Stimulated activated CD4-positive, alpha-beta T cell treated with anti-CD3 and anti-CD28 coated beads, Interleukin-12 subunit alpha, Interleukin-12 subunit beta, amount 100 ng/mL, for 24 hours (primary cell): ENCODE data around the gene ICAM4.
"Not testable (repeated sequence)": the region's sequence is repeated elsewhere in the genome, so short reads cannot be mapped to it uniquely, and the experiment has no call there.

Experiments used
- DNase-seq, 2 experiments: peaks; one replicate each; pipeline ENCODE4 v3.0.0-alpha.2; 2020; ENCODE audit warnings: low read depth in 2 of 2

The ICAM4 gene, protein sequence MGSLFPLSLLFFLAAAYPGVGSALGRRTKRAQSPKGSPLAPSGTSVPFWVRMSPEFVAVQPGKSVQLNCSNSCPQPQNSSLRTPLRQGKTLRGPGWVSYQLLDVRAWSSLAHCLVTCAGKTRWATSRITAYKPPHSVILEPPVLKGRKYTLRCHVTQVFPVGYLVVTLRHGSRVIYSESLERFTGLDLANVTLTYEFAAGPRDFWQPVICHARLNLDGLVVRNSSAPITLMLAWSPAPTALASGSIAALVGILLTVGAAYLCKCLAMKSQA

DNA sequence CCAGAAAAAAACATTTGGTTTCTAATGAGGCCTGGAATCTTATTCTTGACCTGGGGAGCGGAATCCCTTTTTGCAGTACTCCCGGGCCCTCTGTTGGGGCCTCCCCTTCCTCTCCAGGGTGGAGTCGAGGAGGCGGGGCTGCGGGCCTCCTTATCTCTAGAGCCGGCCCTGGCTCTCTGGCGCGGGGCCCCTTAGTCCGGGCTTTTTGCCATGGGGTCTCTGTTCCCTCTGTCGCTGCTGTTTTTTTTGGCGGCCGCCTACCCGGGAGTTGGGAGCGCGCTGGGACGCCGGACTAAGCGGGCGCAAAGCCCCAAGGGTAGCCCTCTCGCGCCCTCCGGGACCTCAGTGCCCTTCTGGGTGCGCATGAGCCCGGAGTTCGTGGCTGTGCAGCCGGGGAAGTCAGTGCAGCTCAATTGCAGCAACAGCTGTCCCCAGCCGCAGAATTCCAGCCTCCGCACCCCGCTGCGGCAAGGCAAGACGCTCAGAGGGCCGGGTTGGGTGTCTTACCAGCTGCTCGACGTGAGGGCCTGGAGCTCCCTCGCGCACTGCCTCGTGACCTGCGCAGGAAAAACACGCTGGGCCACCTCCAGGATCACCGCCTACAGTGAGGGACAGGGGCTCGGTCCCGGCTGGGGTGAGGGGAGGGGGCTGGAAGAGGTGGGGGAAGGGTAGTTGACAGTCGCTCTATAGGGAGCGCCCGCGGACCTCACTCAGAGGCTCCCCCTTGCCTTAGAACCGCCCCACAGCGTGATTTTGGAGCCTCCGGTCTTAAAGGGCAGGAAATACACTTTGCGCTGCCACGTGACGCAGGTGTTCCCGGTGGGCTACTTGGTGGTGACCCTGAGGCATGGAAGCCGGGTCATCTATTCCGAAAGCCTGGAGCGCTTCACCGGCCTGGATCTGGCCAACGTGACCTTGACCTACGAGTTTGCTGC, at the start of gene ICAM4:
ICAM4 (plus strand) TSS at position 153 of the 935 bp plus-strand sequence; CDS start at position 211, 58 bp downstream.
- no peak for DNase-seq

DNA sequence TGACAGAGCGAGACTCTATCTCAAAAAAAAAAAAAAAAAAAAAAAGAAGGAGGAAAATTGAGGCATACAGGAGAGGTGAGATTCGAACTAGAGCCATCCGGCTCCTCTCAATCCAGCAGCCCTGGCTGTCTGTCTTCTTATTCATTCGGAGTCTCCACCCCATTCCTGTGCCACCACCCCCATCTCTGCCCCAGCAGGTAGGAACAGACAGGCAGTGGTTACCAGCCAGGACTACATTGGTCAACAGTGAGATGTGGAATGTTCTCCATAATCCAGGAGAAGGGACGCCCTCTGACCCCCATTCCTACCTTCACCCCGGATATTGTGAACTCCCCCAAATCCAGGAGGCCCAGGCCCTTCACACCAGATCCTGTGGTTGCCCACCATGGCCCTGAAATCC, 49.1 kb upstream of the ICAM4 start:
- no peak for DNase-seq

DNA sequence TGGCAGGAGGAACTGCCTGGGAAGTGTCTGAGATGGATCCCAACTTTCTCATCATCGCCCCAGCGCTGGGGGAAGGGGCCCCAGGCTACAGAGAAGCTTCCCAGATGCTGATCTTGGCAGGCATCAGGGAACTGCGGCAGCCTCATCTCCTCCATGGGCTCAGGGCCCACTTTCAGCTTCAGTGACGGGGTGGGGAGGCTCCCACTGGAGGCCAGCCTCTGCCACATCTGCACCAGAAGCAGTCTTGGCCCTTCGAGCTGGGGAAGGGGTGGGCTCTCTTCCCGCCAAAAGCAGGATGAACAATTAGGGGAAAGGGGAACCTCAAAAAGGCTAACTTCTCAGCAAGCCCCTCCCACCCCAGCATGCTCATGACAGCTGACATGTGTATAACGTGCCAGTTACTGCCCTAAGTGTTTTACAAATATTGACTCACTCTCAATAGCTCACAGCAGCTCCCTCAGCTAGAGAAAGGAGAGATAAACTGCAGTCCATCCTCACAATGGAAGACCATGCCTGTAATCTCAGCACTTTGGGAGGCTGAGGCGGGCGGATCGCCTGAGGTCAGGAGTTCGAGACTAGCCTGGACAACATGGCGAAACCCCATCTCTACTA, 48.5 kb upstream of the ICAM4 start:
- DNase-seq = no peak

DNA sequence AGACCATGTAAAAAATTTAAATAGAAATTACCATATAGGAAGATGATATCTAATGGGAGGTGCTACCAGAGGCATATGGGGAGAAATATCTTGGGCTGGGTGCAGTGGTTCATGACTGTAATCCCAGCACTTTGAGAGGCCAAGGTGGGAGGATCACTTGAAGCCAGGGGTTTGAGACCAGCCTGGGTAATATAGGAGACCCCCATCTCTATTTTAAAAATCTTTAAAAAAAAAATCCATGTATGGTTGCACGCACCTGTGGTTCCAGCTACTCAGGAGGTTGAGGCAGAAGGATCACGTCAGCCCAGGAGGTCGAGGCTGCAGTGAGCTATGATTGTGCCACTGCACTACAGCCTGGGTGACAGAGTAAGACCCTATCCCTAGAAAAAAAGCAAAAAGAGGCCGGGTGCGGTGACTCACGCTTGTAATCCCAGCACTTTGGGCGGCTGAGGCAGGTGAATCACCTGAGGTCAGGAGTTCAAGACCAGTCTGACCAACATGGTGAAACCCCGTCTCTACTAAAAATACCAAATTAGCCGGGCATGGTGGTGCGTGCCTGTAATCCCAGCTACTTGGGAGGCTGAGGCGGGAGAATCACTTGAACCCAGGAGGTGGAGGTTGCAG, 44.8 kb upstream of the ICAM4 start:
- not testable (repeated sequence) for DNase-seq

DNA sequence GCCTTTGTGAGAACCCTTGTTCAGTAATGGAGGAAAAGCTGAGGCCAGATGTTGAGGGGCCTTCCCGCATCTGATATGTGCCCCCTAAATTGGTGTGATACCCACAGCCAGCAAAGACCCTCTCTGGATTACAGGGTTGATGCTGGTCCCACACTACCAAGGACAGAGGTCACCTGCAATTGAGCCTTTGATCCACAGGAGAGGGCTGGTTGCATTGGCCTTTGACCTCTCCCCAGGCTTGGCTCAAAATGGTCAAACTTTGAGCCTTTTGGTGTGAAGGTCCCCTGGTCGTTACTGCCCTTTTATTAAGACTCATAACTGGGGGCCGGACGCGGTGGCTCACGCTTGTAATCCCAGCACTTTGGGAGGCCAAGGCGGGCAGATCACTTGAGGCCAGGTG, 43.1 kb upstream of the ICAM4 start:
- no peak for DNase-seq

DNA sequence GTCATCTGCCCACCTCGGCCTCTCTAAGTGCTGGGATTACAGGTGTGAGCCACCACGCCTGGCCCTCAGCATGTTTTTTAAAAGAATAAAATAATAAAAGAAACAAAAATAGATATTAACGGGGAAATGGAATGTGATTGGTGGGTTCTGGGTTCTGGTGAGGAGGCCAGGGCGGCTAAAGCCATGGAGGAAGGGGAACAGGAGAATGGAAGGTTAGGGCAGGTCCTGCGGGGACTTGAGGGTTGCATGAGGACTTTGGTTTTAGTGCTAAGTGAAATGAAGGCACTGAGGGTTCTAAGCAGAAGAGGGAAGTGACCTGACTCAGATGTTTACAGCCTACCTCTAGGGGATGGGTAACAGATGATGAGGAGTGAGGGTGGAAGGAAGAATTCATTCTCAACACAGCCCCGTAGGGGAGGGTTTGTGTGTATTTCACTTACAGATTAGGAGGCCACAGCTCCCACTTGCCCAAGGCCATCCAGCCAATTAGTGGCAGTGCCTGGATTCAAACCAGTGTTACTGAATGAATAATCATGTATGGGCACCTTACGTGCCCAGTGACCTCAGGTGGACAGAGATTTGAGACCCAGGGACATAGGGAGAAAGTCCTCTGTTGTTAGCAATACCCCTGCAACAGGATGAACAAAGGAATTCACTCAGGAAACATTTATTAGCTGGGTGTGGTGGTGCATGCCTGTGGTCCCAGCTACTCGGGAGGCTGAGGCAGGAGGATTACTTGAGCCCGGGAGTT, 41.4 kb upstream of the ICAM4 start:
- DNase-seq = no peak

DNA sequence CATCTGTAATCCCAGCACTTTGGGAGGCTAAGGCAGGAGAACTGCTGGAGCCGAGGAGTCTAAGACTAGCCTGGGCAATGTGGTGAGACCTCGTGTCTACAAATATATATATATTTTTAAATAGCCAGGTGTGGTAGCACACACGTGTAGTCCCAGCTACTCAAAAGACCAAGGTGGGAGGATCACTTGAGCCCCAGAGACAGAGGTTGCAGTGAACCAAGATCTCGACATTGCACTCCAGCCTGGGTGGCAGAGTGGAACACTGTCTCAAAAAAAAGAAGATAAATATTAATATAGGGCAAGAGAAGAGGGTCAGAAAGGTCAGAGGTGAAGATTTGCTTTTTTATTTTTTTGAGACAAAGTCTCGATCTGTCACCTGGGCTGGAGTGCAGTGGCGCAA, 40.2 kb upstream of the ICAM4 start:
- no peak for DNase-seq

DNA sequence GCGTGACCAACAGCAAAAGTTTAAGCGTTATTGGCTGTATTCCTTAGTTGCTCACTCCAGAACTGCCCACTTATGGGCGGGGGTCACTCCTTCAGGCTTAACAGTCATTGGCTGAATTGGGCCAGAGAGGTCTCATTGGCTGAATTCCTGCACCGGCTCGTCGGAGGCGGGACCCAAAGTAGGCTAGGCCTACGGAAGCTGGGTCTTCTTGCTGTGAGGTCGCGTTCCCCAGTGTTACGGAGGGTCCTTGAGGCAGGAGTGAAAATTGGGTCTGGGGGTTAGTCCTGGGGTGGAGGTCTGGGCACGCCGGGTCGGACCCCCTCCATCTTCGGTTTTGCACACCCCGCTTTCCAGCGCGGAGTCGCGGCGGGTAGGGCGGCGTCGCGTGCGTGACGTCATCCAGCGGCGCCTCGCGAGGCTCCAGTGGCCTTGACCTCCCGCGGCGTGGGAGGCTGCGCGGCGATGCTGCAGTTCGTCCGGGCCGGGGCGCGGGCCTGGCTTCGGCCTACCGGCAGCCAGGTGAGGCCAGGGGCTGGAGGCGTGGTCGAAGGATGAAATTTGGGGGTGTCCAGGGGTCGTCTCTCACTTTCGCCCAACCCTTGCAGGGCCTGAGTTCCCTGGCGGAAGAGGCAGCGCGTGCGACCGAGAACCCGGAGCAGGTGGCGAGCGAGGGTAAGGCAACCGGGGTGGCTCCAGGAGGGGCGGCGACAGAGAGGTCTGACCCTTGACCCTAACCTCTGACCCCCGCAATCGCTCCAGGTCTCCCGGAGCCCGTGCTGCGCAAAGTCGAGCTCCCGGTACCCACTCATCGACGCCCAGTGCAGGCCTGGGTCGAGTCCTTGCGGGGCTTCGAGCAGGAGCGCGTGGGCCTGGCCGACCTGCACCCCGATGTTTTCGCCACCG, 34.7 kb upstream of the ICAM4 start, which contains the start of gene MRPL4:
MRPL4 (plus strand) TSS at position 423 of the 903 bp plus-strand sequence; CDS start at position 463, 40 bp downstream.
- DNase-seq = peak; percentile 88 to 97

DNA sequence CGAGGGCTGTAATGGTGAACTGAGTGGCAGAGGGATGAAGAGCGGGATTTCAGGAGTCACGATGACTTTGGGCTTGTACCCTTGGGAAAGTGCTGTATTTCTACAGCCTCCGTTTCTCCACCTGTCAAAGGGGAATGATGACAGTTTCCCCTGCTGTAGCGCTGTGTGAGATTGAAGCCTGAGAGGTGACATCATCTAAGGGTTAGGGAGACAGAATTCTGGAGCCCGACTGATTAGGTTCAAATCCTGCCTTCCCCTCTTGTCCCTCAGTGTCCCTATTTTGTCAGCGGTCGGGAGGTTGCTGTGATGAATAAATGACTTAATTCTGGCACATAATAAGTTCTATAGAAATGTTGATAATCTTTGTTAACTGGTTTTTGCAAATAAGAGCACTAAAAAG, 34.0 kb upstream of the ICAM4 start:
- DNase-seq = no peak

DNA sequence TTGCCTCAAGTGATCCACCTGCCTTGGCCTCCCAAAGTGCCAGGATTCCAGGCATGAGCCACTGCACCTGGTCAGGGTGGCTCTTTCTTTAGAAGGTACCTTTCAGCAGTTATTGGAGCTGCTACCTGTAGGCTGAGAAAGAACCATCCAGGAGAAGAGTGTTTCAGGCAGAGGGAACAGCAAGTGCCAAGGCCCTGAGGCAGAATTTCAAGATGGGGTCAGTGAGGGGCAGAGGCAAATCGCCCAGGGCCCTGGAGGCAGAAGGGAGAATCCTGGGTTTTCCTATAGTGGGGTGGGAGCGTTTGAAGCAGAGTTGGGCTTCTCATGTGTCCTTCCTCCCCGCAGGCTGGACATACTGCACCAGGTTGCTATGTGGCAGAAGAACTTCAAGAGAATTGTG, 32.5 kb upstream of the ICAM4 start:
- no peak for DNase-seq

DNA sequence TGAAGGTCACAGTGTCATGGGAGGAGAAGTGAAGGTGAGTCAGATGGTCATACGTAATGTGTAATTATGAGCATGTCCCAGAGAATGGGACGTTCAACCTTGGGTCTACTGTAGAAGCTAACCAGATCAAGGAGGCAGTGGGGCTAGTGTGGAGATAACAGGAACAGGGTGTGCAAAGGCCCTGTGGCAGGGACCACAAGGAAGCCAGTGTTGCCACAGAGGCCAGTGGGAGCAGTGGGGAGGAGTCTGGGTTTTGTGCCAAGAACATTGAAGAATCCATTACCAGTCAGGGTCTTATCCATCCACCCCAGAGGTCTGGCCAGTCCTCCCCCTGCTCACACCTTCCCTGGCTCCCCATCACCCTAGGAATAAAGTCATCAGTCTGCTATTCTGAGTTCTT, 31.4 kb upstream of the ICAM4 start:
- no peak for DNase-seq

DNA sequence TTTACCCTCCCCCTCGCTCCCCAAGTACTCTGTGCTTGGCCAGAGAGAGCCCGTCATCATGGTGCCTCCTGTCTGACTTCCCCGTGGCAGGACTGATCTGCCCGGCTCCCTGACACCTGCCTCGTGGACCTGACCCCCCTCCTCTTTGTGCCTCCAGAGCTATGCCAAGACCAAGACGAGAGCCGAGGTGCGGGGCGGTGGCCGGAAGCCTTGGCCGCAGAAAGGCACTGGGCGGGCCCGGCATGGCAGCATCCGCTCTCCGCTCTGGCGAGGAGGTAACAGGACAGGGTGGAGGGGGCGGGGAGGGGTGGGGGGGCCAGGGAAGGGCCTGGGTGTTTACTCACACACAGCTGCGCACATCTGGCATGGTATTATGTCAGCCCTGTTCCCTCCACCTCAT, 30.2 kb upstream of the ICAM4 start:
- no peak for DNase-seq

DNA sequence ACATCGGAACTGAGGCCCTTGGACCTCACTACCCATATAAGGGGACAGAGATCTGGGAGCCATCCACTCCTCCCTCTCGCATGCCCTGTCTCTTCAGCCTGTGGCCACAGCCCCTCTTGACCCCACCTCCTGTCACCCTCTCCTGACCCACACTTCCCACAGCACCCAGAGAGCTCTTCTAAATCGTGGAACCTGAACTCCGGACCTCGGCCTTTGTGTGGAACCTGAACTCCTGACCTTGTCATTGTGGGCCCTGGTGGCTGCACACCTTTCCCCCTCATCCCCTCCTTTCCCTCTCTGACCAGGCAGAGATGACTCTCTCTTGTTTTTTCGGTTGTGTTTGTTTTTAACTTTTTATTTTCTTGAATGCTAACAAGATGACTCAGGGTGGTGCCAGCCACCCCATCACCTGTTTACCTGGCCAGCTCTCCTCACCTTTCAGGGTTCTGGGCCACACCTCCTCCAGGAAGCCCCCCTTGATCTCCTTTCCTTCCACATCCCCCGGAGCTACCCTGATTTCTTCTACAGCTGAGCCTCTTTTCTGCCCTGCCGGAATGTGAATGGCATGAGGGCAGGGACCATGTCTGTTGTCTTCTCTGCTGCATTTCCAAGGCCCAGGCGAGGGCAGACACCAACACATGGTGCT, 29.7 kb upstream of the ICAM4 start:
- no peak for DNase-seq

DNA sequence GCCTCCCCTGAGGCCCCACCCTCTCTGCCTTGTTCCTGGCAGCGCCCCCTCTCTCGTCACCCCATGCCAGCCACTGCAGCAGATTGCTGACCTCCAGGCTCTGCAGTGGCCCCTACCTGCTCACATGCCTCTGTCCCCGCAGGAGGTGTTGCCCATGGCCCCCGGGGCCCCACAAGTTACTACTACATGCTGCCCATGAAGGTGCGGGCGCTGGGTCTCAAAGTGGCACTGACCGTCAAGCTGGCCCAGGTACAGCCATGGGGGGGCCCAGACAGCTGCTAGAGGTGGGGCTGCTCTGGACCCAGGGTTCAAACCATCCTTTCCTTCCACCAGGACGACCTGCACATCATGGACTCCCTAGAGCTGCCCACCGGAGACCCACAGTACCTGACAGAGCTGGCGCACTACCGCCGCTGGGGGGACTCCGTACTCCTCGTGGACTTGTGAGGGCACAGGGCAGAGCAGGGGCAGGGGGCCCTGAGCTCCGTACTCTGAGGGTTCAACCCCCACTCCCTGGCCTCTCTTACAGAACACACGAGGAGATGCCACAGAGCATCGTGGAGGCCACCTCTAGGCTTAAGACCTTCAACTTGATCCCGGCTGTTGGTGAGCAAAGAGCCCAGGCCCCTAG, 28.6 kb upstream of the ICAM4 start:
- no peak for DNase-seq

DNA sequence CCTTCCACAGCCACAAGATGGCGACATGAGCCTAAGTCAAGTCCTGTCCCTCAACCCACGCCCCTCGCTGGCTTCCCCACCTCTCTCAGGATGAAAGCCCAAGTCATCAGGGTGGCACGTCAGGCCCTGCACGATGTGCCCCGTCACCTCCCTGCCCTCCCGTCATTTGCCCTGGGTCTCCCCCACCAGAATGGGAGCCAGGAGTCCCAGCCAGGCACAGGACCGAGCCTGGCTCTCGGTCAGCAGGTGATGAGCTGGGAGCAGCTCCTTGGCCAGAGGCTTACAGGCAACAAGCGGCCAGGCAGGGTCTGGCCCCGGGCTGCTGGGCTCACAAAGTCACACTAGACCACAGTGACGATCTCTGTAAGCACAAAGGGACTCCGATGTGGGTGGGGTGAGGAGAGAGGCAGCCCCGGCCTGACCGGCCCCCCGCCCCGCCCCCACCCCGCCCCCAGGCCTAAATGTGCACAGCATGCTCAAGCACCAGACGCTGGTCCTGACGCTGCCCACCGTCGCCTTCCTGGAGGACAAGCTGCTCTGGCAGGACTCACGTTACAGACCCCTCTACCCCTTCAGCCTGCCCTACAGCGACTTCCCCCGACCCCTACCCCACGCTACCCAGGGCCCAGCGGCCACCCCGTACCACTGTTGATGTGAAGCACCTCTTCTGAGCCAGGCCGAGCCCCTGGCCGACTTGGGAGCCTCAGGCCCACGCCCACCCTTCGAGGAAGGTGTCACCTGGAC, 27.4 kb upstream of the ICAM4 start:
- peak; percentile 74 to 94 for DNase-seq

DNA sequence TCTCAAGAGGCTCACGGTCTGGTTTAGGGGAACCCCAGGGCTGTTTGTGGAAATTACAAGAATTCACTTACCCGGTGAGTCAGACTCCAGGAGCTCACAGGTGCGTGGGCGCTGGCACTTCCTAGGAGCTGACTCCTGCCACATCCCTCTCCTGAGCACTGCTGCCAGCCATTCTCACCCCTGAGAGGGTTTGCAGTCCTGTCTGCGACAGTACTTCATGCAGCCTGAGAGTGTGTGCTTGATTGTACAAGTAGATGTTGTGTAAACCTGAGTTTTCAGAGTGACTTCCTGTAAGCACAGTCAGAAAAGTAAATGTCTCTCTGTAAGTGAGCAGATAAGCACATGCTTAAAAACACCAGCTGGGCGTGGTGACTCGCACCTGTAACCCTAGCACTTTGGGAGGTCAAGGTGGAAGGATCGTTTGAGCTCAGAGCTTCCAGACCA, 26.6 kb upstream of the ICAM4 start:
- peak; percentile 42 to 62 for DNase-seq

DNA sequence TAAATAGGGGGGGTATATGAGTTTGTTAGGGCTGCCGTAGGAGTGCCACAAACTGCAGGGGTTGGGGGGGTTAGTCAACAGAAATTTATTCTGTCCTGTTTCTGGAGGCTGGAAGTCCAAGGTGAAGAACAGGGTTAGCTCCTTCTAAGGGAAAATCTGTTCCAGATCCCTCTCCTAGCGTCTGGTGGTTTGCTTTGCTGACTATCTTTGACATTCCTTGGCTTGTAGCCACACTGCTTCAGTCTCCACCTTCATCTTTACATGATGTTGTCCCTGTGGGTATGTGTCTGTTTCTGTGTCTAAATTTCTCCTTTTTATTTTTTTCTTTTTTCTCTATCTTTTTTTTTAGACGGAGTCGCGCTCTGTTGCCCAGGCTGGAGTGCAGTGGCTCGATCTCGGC, 24.0 kb upstream of the ICAM4 start:
- no peak for DNase-seq

DNA sequence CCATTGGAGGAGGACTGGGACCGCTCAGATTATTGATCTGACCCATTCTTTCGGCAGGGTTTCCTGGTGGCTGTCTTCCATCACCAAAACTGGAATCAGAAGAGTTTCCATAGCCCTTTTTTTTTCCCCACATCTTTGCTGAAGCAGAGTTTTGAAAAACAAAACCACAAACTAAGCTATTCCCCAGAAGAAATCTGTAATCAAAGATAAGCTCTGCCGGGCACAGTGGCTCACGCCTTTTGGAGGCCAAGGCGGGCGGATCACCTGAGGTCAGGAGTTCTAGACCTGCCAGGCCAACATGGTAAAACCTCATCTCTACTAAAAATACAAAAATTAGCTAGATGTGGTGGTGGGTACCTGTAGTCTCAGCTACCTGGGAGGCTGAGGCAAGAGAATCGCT, 20.0 kb upstream of the ICAM4 start:
- DNase-seq = no peak
